GM18526 (cell line): ENCODE data around the gene RWDD4.

Source experiments
- POLR2A ChIP-seq: IDR thresholded peaks from 3 replicates; pipeline ENCODE4 v1.6.1; 2011; ENCODE audit not compliant: insufficient read length; ENCODE audit errors: extremely low read depth

The RWDD4 gene

DNA sequence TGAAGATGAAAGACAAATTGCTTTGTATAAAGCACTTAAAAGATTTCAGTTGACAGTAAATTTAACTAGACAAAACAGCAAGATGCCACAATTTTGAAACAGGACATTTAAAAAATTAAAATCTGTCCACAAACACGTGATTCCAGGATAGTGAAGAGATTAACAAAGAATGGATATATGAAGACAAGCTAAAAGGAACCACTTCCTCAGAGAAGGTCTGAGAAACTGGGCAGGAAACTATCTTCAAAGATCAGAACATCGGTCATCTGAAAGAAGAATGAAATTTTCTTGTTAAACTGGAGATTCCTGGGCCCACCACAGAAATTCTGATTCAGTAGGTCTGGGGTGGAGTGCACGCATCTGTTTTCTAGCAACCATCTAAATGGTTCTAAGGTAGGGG lies 1.4 kb downstream of the RWDD4 start:
- TF ChIP-seq POLR2A = no peak

DNA sequence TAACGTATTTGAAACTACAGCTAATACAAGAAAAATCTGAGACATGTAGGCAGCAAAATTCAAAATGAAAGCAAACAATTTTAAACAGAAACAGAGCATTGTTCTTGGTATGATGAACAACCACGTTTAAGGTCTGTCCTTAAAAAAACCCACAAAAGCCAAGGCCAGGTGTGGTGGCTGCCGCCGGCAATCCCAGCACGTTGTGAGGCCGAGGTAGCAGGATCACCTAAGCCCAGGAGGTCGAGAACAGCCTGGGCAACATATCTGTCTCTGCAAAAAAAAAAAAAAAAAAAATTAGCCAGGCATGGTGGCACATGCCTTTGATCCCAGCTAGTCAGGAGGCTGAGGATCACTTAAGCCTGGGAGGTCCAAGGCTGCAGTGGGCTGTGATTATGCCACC lies 13.7 kb downstream of the RWDD4 start:
- no peak for TF ChIP-seq POLR2A

DNA sequence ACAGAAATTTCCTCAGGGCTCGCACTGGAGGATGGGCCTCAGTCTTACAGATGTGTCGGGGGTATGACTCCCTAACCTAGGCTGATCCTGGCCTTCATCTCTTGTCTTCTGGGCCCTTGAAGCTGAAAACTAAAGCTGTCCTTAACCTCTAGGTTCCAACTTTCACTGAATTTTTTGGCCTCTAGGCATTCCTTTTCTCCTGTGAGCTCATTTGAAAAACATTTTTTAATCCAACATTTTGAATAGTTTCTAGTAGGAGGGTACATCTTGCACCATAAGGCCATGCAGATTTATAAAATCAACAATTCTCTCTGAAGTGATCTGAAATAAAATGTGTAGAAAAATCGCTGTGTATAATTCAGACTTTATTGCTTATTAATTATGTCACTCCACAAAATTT lies 19.7 kb downstream of the RWDD4 start:
- TF ChIP-seq POLR2A = no peak

DNA sequence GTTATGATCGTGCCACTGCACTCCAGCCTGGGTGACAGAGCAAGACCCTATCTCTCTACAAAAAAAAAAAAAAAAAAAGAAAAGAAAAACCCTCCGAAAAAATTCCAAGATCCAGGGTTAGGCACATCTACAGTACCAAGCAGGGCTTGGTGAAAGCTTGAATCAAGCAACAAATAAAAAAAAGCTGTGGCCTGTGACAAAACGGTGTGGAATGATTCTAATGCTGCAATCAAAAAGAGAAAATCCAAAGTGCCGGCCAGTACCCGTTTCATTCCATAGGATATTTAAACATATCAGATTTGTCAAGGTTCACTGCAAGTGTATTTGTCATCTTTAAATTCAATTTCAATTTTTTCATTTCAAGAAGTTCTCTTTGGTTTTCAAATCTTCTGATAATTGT lies 20.5 kb downstream of the RWDD4 start:
- no peak for TF ChIP-seq POLR2A

DNA sequence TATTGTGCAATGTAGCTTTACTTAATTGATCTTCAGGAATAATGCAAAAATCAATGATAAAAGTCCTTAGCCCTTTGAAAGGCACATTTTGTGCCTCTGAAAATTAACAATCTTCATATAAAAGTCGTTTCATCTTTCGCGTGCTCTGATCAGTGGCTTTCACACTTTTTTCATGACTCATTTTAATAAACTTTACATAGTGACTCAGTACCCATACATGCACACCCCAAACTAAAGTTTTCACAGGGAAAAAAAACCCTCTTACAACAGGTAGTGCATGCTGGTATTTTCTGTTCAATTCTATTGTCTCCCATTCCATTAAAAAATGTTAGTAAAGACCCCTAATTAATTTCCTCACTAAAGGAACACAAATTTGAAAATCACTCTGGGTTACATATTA lies 21.5 kb downstream of the RWDD4 start:
- TF ChIP-seq POLR2A = no peak

DNA sequence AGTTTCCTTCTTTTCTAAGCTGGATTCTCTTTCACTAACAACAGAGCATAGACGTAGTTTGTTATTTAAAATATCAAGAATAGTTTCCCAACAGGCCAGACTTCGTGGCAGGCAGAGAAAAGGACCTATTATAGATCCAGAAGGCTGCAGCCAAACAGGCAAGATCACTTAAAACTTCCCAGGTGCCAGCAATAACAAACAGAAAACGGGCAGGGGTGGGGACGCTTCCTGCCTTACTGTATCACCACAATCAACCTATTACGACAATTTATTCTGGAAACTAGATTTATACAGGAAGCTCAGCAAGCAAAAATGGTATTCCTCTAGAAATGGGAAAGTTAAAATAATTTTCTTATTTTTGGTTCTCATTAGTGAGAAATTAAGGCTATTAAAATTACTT lies 22.1 kb downstream of the RWDD4 start:
- no peak for TF ChIP-seq POLR2A

DNA sequence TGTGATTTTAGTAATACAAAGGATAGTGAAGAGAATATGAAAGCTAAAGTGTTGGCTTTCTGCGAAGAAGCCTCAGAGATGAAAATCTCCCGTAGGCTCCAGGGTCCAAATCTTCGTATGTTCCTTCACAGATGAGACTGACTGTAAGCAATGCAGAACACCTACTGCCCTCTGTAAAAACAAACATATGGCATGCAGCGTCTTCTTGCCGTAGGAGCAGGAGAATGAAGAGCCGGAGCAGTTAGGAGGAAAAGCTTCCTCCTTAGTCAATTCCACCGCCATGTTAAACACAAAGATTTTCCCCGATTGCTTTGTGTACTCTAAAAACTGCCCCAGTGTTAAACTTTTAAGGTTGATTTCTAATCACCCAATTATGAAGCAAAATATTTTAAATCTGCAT lies 22.5 kb downstream of the RWDD4 start:
- no peak for TF ChIP-seq POLR2A

DNA sequence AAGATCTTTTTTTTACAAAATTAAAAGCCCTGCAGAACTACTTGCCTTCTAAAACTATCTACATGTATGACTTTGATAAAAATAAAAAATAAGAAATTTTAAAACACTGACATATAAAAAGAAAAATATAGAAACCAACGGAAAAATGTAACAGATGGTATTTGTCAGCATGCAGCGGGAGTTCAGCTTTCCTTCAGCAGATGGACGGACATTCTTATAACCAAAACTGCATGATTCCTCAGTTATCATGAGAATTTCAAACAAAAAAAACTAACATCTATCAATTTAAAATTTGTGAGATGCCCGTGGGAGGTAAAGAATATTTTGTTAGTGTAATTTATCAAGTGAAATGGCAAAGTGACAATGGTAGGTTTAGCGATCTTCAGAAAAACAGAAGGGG lies 23.2 kb downstream of the RWDD4 start:
- no peak for TF ChIP-seq POLR2A

DNA sequence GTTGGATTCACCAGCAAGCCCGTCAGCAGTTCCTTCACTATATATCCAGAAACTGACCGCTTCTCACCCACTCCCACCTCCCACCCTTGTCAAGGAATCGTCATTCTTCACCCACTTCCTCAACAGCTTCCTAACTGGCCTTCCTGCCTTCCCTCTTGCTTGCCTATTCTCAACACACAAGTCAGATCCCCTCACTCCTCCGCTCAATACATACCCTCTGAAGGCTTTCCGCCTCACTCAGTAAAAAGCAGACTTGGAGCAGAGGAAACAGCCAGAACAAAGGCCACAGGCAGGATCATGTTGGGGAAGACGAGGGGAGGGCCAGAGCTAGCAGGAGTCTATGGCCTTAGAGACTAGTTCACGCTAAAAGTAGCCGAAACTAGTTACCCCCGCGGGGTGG lies 23.7 kb downstream of the RWDD4 start:
- TF ChIP-seq POLR2A = no peak

DNA sequence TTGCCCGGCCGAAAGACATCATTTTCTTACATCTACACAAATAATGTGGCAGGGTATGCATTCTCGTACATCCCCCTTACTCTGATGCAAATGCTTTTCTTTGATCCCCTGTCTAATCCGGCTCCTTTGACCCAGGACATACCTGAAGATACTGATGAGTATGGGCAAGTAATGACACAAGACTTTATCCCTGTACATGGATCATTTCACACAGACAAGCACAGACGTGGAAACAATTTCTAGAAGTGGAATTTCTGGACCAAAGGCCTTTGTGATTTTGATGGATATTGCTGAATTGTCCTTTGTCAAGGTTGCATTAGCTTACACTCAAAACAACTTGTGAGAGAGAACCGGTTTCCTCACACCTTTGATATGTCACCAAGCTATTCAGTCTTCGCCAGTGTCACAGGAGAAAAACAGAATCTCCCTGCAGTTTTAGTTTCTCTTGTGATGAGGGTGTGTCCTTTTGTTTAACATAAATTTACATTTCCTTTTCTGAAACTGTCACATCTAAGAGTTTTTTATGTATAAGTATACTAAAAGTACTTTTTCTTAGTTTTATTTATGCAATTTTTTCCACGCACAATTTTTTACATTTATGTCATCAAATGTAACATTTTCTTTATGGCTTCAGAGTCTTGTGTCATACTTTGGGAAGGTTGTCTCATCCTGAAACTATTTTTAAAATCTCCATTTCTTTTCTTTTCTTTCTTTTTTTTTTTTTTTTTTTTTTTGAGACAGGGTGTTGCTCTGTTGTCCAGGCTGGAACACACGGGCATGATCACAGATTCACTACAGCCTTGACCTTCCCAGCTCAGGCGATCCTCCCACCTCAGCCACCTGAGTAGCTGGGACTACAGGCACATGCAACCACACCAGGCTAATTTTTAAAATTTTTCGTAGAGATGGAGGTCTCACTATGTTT lies 25.2 kb downstream of the RWDD4 start:
- TF ChIP-seq POLR2A = no peak

DNA sequence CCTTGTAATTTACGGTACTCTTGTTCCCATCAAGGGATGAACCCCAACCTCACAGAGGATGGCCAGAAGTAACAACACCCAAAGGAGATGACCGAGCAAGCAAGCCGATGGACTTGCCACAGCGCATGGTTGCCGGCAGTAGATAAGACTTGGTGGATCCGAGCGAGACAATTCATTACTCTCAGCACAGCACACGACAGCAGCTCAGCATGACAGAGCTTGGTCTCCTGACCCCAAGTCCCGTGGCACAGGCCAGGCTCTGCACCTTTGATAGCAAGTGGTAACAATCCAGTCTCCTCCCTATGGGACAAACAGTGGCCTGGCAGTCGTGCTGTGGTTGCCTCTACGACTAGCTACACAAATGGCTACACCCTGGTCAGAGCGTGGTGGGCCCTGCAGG lies 26.3 kb downstream of the RWDD4 start:
- TF ChIP-seq POLR2A = no peak

DNA sequence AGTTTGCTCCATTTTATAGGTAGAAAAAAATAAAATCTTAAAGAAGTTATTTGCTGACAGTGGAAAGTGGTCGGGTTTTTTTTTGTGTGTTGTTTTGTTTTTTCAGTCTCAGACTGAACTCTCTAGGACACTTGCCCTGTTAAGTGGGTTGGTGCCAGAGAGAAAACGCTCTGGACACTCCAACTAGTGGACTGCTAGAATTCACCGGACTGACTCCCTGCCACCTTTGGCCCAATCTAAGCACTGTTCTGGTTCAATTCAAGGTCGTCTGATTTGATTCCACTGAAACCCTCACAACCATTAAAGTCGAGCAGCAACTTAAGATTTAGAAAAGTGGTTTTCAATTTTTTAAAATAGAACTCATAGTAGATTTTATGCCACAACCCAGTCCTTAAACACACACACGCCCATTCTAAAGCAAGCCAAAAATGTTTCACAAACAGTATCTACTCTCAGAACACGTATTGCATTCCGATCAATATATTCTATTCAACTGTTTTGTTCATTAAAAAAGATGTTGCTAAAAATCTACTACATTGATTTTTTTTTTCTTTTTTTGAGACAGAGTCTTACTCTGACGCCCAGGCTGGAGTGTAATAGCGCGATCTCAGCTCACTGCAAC lies 27.3 kb downstream of the RWDD4 start:
- TF ChIP-seq POLR2A = no peak

DNA sequence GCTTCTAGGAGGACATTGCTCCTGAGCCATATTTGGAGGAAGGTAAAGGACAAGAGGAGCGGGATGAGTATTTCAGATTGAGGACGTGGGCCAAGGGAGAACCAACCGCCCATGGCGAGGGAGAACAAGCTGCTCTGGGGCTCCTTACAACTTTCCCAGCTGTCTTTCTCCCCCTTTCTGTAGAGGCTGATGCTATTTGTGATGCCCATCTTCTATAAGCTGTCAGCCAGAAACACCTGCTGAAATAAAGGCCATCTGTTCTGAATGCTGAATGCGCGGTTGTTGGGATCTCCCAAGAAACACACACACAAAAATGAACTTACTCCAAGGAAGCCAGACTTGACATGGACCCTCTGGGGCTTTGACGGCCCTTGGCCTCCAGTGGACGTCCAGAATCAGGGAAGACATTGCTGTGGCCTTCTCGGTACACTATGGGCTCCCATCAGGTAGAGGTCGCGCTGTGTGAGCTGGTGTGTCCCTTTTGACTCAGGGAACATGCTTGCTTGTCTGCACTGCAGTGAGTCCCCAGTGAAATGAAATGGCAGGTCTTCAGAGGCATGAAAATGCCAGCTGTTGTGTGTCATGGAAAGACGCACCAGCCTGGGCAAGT lies 30.9 kb downstream of the RWDD4 start:
- no peak for TF ChIP-seq POLR2A

DNA sequence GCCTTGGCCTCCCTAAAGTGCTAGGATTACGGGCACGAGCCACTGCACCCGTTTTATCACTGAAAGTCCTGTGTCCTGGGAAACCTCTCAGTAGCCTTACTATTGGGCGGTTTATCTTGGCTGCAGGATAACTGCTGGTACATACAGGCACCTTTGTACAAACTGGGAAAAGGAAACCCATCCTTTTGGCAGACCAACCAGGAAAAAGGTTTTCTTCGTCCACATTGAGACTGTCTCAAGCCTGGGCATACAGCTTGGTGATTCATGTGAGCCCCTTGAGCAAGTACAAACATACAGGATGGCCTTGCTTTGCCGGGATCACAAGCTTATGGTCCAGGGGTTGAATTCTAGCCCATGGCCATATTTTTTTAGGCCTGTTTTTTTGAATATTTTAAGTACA lies 32.8 kb downstream of the RWDD4 start:
- TF ChIP-seq POLR2A = no peak

DNA sequence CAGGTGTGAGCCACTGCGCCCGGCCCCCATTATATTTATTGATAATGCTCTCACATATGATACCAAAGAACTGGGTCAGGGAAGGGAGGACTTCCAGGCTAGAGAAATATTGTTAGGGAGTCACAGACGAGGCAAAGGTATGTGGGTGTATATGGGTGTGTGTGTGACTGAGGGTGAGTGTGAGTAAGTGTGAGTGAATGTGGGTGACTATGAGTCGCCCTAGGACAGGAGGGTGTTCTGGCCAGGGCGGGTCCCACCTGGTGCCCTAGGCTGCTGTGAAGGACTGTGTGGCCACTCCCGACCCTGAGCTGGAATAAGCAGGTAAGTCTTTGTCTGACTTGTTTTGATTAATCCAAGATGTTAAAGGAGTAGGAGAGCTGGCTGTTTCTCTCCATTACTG lies 34.4 kb downstream of the RWDD4 start:
- no peak for TF ChIP-seq POLR2A

DNA sequence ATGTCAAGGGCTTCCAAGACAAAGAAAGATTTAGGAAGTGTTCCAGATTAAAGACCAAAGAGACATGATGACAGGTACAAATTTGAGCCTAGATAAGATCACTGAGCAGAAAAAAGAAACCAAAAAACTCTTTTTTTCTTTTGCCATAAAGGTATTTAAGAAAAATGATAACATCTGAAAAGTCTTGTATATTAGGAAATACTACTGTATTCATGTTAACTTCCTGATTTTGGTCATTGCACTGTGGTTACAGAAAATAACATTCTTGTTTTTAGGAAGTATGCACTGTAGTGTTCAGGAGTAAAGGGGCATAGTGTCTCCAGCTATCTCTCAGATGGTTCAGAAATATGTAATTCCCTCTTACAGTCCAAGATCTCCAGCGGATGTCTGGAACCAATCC lies 37.1 kb downstream of the RWDD4 start:
- no peak for TF ChIP-seq POLR2A
